IMR-90 (cell line): Measurements from ENCODE around the gene ADAMTS12.

Source experiments
- BHLHE40 ChIP-seq: fragments of 150-350 bp; IDR thresholded peaks from 2 replicates; pipeline ENCODE4 v1.6.1; 2016; ENCODE audit warnings: mild to moderate bottlenecking, low read depth, low read length
- CEBPB ChIP-seq: IDR thresholded peaks from 2 replicates; pipeline ENCODE4 v1.6.1; 2012; ENCODE audit warnings: low read depth, low read length, improper control_type of control experiment
- CTCF ChIP-seq: conservative IDR thresholded peaks from 2 replicates; pipeline ENCODE4 v1.5.1; 2012; ENCODE audit warnings: mild to moderate bottlenecking, low read depth, low read length, improper control_type of control experiment
- FOS ChIP-seq: fragments of 150-350 bp; IDR thresholded peaks from 2 replicates; pipeline ENCODE4 v1.6.1; 2016; ENCODE audit warnings: low read depth, low read length

GRCh38 chr5:33691856-33692255, 199.9 kb downstream of the ADAMTS12 start:
- TF ChIP-seq CEBPB (no peak), BHLHE40 (no peak), CTCF (no peak), FOS (no peak)
